Stimulated activated CD4-positive, alpha-beta T cell treated with anti-CD3 and anti-CD28 coated beads, Interleukin-15, amount 100 ng/mL, for 1 hour (primary cell): ENCODE measurements around the gene KIAA0232.
"Not testable (repeated sequence)": the region's sequence is repeated elsewhere in the genome, so short reads cannot be mapped to it uniquely, and the experiment has no call there.

Experiments used
- DNase-seq, 2 donors: peaks; one replicate each; pipeline ENCODE4 v3.0.0-alpha.2; 2020; ENCODE audit warnings: low read depth in 1 of 2, low spot score in 1 of 2

The KIAA0232 gene

DNA sequence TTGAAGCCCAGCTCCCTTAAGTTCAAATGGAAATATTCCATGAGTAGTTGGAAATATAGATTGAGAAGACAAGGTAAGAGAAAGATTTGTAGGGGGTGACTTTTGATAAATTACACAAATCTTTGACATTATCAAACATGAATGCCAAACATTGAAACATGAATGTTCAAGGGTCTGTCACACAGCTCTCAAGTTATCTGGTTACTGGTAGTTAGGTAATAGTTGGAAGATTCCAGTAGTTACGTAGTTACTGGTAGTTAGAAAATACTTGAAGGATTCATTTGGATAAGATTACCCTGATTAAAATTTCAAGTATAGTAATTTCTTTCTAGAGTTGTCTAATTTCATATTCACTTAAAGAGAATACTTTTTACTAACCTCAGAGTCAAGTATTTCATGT is 20.7 kb downstream of the KIAA0232 start:
- no peak for DNase-seq

DNA sequence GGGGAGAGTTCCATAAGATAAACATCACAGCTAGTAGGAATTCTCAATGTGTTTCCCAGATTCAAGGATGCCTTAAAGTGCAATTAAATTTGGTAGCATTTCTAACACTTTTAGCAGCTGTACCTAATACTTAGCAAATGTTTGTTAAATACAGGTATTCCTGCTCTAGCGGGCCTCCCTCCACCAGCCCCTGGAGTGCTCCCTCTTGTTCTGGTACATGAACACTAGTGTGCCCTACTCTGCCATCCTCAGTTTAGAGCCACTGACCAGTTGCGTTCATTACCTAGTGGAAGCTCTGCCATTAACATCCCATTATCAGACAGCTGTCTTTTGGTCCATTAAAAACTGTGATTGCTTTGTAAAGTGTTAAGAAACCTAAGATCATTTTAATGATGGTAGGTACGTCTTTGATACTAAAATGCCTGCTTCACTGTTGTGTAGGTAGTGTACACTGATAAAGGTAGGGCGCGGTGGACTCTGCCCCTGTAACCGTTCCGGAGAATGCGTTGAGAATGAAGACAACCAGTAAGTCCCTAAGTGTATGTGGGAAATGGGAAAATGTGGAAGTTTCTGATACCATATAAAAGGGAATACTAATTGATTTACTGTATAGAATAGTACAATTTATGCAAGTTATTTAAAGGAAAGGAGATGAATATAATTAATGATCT is 21.7 kb downstream of the KIAA0232 start:
- DNase-seq, result no peak

DNA sequence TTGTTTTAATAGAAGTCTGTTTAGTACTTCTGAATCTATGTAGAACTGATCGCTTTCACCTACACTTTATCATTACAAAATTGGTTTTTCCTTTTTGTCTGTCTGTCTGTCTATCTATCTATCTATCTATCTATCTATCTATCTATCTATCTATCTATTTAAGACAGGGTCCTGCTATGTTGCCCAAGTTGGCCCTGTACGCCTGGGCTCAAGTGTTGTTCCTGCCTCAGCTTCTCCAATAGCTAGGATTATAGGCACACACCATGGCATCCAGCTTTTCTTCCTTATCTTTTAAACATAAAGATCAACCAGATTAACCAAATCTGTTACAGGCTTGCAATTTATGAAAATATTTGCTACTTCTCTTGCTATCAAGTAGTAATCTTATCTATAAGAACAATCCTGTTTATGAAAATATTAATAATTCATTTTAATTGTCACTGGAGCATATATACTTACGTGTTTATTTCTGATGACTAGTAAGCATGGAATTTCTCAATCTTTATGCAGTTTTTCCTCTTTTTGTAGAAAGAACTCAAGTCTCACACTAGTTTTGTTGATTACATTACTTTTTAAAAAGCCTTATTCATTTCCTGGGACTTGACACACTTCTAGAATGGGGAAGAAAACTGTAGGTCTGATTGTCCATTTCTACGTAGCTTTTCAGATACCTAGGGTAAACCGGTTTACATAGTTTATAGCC is 24.5 kb downstream of the KIAA0232 start:
- DNase-seq, result no peak

DNA sequence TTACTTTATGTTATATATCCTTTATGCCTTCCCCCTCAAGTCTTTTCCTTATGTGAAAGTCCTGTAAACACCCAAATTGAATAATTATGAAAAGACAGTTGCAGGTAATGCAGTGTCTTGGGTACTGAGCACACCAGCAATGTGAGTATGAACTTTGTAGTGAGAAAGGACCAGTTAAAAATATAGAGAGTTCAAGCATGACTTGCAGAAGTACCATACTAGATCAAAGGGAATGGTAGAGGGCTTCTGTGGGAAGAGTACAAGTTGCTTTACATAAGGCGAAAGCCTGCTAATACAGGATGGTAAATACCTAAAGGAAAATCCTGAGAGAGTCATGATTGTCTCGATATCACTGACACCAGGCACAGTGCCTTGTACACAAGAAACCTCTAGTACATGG is 25.7 kb downstream of the KIAA0232 start:
- no peak for DNase-seq

DNA sequence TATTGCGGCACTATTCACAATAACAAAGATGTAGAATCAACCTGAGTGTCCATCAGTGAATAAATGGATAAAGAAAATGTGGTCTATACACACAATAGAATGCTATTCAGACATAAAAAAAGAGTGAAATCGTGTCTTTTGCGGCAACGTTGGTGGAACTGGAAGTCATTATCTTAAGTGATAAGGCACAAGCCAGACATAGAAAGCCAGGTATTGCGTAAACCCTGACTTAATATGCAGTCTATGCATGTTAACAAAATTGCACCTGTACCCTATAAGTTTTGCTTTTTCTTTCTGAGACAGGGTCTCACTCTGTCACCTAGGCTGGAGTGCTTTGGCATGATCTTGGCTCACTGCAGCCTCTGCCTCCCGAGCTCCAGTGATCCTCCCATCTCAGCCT is 28.6 kb downstream of the KIAA0232 start:
- no peak for DNase-seq

DNA sequence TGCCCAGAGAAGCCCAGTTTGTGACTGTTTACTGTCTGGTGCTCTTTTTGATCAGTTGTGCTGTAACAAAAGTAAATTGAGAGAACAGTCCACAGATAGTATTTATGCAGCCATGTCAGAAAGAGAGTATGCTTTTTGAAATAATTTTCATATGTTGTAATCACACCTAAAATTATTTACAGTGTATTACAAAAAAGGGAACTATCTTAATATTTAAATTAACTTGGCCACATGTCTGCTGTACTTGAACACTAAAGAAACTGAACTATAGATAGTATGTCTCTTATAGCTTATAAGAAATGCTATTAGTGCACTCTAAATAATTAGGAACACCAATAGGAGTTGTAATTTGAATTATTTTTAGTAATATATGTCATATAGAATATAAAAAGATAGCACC is 30.2 kb downstream of the KIAA0232 start:
- no peak for DNase-seq

DNA sequence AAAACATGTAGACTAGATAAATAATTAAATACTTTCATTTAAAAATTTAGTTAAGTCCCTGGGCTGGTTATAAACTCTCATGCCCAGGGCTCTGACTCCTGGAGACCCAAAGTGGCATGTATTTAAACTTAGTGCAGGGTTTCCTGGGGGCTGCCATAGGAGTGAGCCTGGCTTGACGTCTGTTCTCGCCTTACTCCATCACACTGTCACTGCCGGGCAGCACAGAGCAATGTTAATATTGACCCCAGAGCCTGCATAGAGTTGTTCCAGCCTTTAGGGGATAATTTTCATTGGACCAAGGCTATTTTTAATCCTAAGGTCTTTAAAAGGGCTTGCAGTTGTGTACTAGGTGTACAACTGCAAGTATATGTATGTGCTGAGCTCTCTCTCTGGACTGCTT is 31.2 kb downstream of the KIAA0232 start:
- DNase-seq, result no peak

DNA sequence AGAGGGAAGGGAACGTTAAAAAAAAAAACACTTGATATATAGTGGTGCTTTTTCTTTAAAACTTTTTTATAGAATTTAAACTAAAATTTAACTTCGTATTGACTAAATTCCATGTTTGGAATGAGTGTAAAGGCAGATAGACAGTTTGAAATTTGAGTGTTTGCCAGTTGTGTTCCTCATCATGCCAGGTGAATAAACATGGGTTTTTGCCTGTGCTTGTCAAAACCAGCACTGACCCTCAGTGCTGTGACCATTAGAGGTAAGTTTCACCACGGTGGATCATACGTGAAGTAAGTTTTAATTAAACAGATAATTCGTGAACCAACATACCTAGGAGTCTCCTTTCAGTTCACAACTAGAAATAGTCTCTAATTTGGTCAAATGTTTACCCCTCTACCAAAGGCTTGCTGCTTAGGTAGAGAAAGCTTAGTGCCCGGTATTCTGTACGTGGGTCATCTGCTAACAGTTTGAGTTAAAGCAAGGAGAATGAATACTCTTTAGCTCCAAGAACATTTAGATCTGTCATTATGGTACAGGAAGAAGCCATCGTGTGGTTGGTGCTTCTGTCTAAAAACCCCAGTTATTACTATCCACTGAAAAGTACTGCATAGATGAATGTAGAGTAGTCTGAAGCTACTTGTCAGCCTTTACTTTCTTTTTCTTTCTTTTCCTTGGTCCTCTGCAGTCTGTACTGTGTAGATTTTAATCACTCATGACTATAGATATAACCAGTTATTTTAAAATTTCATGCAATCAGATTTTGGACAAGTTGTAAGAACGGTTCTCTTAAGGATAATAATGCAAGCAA is 32.7 kb downstream of the KIAA0232 start:
- no peak for DNase-seq

DNA sequence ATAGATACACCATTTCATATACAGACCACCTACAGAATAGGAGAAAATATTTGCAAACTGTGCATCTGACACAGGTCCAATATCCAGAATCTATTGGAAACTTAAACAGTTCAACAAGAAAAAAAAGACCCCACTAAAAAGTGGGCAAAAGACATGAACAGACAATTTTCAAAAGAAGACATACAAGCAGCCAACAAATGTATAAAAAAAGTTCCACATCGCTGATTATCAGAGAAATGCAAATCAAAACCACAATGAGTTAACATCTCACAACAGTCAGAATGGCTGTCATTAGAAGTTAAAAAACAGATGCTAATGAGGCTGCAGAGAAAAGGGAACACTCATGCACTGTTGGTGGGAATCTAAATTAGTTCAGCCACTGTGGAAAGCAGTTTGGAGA is 36.8 kb downstream of the KIAA0232 start:
- DNase-seq, result no peak

DNA sequence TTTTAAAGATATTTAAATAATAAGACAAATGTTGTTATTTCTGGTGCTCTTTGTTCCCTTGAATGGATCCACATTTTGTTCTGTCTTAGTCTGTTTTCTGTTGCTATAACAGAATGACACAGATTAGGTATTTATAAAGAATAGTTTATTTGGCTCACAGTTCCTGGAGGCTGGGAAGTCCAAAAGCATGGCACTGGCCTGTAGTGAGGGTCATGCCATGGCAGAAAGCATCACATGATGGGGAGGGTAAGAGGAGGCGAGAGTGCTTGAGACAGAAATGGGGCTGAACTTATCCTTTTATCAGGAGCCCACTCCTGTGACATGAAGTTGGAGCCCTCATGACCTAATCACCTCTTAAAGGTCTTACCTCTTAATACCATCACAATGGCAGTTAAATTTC is 38.2 kb downstream of the KIAA0232 start:
- no peak for DNase-seq

DNA sequence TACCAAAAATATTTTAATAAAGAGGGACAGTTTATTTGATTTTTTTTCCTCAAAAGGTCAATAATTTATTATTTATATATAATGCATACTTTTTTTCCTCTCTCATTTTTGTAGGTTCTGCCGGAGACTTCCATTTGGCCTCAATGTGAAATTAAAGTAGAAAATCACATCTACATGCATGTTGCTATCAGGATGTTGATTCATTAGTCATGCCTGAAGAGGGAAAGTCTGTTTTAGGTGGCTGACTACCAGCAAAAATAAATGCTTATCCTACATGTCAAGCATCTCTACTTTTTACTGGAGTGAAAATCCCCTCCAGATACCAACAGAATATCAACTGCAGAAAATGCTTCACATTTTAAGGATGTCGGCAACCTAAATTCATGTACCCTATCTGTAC is 41.5 kb downstream of the KIAA0232 start:
- no peak for DNase-seq

DNA sequence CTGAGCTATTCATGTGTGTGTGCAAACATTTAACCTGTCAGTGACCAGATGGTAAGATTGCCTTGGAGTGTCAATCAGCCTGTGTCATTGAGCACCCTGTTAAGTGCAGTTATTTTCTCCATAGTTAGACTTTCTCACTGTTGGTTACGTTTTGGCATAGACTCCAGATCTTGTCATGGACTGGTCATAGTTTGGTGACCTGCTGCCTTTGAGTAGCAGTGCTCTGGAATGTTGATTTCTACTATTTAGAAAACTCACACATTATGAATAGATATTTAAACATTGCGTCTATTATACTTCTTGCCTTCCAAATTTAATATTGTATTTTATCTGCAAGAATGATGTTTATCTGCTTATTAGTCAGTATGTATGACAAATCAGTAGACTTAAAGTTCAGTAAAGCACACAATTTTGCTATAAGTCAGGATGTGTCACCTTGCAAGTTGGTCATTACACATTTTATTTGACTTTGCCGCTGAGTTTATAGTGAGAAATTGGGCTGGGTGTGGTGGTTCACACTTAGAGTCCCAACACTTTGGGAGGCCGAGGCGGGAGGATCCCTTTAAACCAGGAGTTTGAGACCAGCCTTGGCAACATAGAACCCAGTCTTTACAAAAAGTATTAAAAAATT is 42.4 kb downstream of the KIAA0232 start:
- DNase-seq, result no peak

DNA sequence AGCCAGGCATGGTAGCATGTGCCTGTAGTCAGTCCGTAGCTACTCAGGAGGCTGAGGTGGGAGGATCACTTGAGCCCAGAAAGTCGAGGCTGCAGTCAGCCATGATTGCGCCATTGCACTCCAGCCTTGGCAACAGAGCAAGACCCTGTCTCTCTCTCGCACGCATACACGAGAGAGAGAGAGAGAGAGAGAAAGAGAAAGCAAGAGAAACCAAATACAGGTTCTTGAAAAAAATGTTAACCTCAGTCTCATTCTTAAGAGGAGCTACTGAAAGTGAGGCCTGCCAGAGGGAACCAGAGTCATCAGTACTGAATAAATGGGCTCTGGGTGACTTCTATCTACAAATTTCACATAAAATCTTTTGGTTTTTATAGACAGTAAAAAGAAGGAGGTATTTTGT is 42.9 kb downstream of the KIAA0232 start:
- no peak for DNase-seq

DNA sequence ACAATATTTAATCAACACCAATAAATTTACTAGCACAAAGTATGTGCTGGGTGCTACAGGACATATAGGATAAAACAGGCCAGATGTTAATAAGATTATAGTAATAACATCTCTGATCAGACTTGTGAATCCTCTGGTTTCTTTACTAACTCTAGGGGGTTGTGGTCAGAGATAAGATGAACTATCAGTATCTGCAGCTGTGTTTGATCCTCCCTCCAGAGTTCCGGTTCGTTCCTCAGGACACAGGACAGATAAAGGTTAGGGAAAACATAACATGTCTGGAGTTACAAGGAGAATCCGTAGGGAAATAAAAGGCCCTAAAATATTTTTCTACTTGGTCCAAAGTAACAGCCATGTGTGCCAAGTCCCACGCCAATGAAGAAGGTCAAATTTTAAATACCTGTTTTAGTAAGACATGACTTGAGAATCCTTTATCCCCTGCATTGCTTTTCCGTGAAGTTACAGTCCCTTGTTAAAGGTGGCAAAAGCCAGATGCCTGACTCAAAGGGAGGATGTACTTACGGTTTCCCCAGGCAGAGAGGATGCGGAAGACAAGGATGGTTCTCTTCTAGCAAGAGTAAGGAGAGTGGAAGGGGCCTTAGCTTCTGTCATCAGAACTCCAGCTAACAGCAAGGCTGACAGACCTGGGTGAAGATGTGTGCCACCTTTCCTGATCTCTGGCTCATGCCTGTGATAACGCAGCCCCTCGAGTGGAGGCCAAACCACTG is 44.4 kb downstream of the KIAA0232 start:
- no peak for DNase-seq

DNA sequence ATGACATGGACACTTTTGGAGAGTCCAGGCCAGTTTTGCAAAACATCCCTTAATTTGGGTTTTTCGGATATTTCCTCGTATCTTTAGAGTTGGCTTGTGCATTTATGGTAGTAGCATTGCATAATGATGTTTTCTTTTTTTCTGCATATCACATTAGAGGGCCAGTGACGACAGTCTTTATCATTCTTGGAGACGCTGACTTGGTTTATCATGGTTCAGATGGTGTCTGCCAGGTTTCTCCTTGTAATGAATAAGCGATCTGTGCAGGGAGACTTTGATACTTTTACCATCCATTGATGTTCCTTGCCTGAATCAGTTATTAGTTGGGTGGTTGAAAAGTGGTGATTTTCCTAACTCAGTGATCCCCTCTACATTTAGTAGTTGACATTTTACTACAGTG is 46.6 kb downstream of the KIAA0232 start:
- no peak for DNase-seq

DNA sequence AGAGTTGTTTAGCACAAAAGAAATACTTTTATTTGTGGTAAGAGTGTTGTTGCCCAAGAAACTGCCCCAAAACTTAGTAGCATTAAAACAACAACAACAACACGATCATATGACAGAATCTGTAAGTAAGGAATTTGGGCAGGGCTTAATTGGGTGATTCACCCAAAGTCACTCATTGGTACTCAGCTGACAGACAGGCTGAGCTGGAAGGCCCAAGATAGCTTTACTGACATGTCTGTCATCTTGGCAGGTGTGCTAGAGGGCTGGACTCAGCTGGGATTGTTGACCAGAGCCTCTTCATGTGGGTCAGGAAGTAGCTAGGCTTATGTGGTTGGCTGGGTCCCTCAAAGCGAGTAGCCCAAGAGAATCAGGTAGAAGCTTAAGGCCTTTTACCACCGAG is 52.3 kb downstream of the KIAA0232 start:
- DNase-seq, result no peak

DNA sequence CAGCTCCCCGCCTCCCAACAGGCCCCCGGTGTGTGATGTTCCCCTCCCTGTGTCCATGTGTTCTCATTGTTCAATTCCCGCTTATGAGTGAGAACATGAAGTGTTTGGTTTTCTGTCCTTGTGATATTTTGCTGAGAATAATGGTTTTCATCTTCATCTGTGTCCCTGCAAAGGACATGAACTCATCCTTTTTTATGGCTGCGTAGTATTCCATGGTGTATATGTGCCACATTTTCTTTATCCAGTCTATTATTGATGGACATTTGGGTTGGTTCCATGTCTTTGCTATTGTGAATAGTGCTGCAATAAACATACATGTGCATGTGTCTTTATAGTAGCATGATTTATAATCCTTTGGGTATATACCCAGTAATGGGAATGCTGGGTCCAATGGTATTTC is 53.1 kb downstream of the KIAA0232 start:
- DNase-seq, result not testable (repeated sequence)

DNA sequence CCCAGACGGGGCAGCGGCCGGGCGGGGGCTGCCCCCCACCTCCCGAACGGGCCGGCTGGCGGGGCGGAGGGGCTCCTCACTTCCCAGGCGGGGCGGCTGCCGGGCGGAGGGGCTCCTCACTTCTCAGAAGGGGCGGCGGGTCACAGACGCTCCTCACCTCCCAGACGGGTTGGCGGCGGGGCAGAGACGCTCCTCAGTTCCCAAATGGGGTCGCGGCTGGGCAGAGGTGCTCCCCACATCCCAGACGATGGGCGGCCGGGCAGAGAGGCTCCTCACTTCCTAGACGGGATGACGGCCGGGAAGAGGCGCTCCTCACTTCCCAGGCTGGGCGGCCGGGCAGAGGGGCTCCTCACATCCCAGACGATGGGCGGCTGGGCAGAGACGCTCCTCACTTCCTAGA is 54.6 kb downstream of the KIAA0232 start:
- not testable (repeated sequence) for DNase-seq

DNA sequence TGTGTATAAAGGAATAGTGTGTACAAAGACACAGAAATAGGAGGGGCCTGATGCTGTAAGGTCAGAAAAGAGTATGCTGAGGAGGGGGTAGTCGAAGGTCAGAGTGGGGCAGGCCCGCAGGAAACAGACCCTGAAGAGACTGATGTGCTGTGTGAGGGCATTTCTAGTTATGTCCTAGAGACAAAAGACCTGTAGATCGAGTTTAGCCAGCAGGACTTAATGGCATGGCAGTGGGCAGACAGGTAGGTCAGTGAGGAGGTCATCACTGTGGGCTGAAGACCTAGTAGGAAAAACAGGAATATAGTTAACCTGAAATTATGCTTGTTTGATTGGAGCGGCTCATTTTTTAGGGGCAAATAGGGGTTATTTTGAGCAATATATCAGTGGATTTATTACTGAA is 57.1 kb downstream of the KIAA0232 start:
- no peak for DNase-seq

DNA sequence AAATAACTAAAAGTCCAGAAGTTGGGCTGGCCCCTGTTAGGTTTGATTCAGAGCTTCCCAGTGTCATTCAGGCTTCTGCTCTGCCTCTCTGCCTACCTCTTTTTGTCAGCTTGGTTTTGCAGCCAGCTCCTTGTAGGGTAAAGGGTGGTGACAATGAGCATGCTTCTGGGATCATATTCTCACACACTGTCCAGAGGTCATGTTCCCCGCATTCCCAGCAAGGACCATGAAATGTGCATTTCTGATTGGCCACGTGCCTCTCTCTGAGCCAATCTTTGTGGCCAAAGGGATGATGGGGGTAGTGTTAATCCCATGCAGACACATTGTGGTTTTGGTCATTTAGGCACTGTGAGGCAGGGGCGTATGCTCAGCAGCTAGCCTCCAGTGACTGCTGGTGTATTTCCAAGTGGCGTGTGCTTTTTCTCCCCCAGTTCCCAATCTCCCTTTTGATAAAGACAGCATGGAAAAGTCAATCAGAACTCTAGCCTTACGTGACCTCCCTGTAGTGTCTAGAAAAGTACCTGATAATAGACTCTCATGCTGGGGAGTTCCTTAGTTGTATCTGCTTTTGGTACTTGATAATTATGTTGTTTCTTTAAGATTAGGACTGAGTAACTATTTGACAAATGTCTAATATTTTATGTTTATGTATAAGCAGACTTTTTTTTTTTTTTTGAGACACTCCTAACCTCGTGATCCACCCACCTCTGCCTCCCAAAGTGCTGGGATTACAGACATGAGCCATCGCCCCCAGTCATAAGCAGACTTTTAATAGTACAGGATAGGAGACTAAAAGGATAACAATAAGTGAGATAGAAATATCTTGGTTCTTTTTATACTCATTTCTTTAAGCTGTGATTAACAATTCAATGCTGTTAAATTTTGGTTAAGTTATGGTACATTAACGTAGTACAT is 57.8 kb downstream of the KIAA0232 start:
- DNase-seq, result no peak
